Astrocyte (in vitro differentiated cells and primary cell): ENCODE measurements around the gene CEACAM5. TPM values are rescaled to one million over a fixed set of nuclear protein-coding genes. Genes with fewer than 3 reads are reported as not detected.

Source experiments
- DNase-seq: peaks from one replicate; pipeline ENCODE4 v3.0.0-alpha.2; 2010; ENCODE audit warnings: low read depth
- FAIRE-seq: peaks from 2 replicates; lab custom pipeline; 2011; peaks lifted over from hg19 to GRCh38; lab: Jason Lieb, UNC
- H2AFZ ChIP-seq: 2 replicates; pipeline ENCODE4 v1.6.0; 2012; ENCODE audit warnings: low read depth, low read length, inconsistent platforms
- H3K27ac ChIP-seq: 2 replicates; pipeline ENCODE4 v1.5.1; 2011; ENCODE audit warnings: low read depth, low read length, inconsistent platforms
- H3K27me3 ChIP-seq: 2 replicates; pipeline ENCODE4 v1.6.0; 2011; ENCODE audit warnings: low read length, inconsistent platforms; ENCODE audit not compliant: insufficient read depth
- H3K36me3 ChIP-seq: 2 replicates; pipeline ENCODE4 v1.5.1; 2011; ENCODE audit warnings: low read length, inconsistent platforms; ENCODE audit not compliant: insufficient read depth
- H3K4me1 ChIP-seq: 2 replicates; pipeline ENCODE4 v1.5.1; 2011; ENCODE audit warnings: low read length, inconsistent platforms; ENCODE audit not compliant: insufficient read depth
- H3K4me2 ChIP-seq: 2 replicates; pipeline ENCODE4 v1.6.0; 2012; ENCODE audit warnings: low read length, inconsistent platforms
- H3K4me3 ChIP-seq: 2 replicates; pipeline ENCODE4 v1.5.1; 2011; ENCODE audit warnings: low read depth, mild to moderate bottlenecking, low read length, inconsistent platforms; ENCODE audit not compliant: insufficient read depth
- H3K79me2 ChIP-seq: 2 replicates; pipeline ENCODE4 v1.6.0; 2012; ENCODE audit warnings: mild to moderate bottlenecking, low read length, inconsistent platforms; ENCODE audit not compliant: insufficient read depth
- H3K9ac ChIP-seq: 2 replicates; pipeline ENCODE4 v1.6.0; 2012; ENCODE audit warnings: mild to moderate bottlenecking, low read length, inconsistent platforms
- H3K9me3 ChIP-seq: 2 replicates; pipeline ENCODE4 v1.5.1; 2012; ENCODE audit warnings: low read depth, mild to moderate bottlenecking, low read length, inconsistent platforms; ENCODE audit not compliant: insufficient read depth
- H4K20me1 ChIP-seq: 2 replicates; pipeline ENCODE4 v1.6.0; 2012; ENCODE audit warnings: low read length, inconsistent platforms; ENCODE audit not compliant: insufficient read depth
- H3K27ac Mint-ChIP-seq: one replicate; pipeline ENCODE4 v1.8.0; 2021; ENCODE audit warnings: mild to moderate bottlenecking, mixed read lengths; ENCODE audit not compliant: unreplicated experiment
- H3K27me3 Mint-ChIP-seq: one replicate; pipeline ENCODE4 v1.8.0; 2021; ENCODE audit warnings: low read depth, mixed read lengths; ENCODE audit not compliant: unreplicated experiment
- H3K36me3 Mint-ChIP-seq: one replicate; pipeline ENCODE4 v1.8.0; 2021; ENCODE audit warnings: low read depth, mixed read lengths; ENCODE audit not compliant: unreplicated experiment
- H3K4me1 Mint-ChIP-seq: one replicate; pipeline ENCODE4 v1.8.0; 2021; ENCODE audit warnings: low read depth, mixed read lengths; ENCODE audit not compliant: unreplicated experiment
- H3K4me3 Mint-ChIP-seq: one replicate; pipeline ENCODE4 v1.8.0; 2021; ENCODE audit warnings: mild to moderate bottlenecking, moderate library complexity, mixed read lengths; ENCODE audit not compliant: unreplicated experiment
- H3K9me3 Mint-ChIP-seq: one replicate; pipeline ENCODE4 v1.8.0; 2021; ENCODE audit warnings: mild to moderate bottlenecking, mixed read lengths; ENCODE audit not compliant: unreplicated experiment
- EZH2 ChIP-seq: IDR thresholded peaks from 2 replicates; pipeline ENCODE4 v1.6.1; 2012; ENCODE audit warnings: mild to moderate bottlenecking, low read length, inconsistent platforms; ENCODE audit not compliant: insufficient read depth
- total RNA-seq: library from RNA; stranded (reverse); gene quantifications from 2 replicates; pipeline ENCODE4 v1.2.1, GENCODE V29; 2021
- TF ChIP-seq, protein P1 (sequence below): IDR thresholded peaks from 2 replicates; pipeline ENCODE4 v1.5.1; 2011; ENCODE audit warnings: low read depth, mild to moderate bottlenecking, inconsistent platforms, low read length, moderate library complexity; ENCODE audit not compliant: insufficient read depth

CEACAM5 gene
- total RNA-seq, 1 donor from 2014 or later: not detected

DNA sequence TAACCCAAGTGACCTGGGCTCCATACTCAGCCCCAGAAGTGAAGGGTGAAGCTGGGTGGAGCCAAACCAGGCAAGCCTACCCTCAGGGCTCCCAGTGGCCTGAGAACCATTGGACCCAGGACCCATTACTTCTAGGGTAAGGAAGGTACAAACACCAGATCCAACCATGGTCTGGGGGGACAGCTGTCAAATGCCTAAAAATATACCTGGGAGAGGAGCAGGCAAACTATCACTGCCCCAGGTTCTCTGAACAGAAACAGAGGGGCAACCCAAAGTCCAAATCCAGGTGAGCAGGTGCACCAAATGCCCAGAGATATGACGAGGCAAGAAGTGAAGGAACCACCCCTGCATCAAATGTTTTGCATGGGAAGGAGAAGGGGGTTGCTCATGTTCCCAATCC, 14.2 kb upstream of the CEACAM5 start:
- Mint-ChIP-seq H3K4me3 (no peak overlapping the region), H3K4me1 (no peaks in the 10 kb centered on the region), H3K27me3 (peaks cover 67% of the 10 kb centered on the region), H3K27ac (no peak overlapping the region), H3K36me3 (no peaks in the 10 kb centered on the region), H3K9me3 (peaks cover 5% of the 10 kb centered on the region)
- TF ChIP-seq, protein P1, sequence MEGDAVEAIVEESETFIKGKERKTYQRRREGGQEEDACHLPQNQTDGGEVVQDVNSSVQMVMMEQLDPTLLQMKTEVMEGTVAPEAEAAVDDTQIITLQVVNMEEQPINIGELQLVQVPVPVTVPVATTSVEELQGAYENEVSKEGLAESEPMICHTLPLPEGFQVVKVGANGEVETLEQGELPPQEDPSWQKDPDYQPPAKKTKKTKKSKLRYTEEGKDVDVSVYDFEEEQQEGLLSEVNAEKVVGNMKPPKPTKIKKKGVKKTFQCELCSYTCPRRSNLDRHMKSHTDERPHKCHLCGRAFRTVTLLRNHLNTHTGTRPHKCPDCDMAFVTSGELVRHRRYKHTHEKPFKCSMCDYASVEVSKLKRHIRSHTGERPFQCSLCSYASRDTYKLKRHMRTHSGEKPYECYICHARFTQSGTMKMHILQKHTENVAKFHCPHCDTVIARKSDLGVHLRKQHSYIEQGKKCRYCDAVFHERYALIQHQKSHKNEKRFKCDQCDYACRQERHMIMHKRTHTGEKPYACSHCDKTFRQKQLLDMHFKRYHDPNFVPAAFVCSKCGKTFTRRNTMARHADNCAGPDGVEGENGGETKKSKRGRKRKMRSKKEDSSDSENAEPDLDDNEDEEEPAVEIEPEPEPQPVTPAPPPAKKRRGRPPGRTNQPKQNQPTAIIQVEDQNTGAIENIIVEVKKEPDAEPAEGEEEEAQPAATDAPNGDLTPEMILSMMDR: no peak
- TF ChIP-seq EZH2: no peak
- Histone ChIP-seq H4K20me1 (no peaks in the 10 kb centered on the region), H3K9ac (no peak overlapping the region), H3K79me2 (no peaks in the 10 kb centered on the region), H2AFZ (no peak overlapping the region), H3K4me3 (no peak overlapping the region), H3K4me2 (no peak overlapping the region), H3K27ac (no peak overlapping the region), H3K4me1 (no peaks in the 10 kb centered on the region), H3K27me3 (no peaks in the 10 kb centered on the region), H3K9me3 (no peaks in the 10 kb centered on the region), H3K36me3 (no peaks in the 10 kb centered on the region)
- DNase-seq: no peak
- FAIRE-seq: no peak

GRCh38 chr19:41694831-41695635, 13.4 kb upstream of the CEACAM5 start:
- Histone ChIP-seq H3K4me2 (no peak overlapping the region), H3K4me3 (no peak overlapping the region), H4K20me1 (no peaks in the 10 kb centered on the region), H3K79me2 (no peaks in the 10 kb centered on the region), H3K4me1 (no peaks in the 10 kb centered on the region), H3K36me3 (no peaks in the 10 kb centered on the region), H3K9ac (no peak overlapping the region), H3K9me3 (no peaks in the 10 kb centered on the region), H3K27ac (no peak overlapping the region), H2AFZ (no peak overlapping the region), H3K27me3 (no peaks in the 10 kb centered on the region)
- DNase-seq (no peak), FAIRE-seq (no peak)
- Mint-ChIP-seq H3K27ac (no peak overlapping the region), H3K9me3 (peaks cover 5% of the 10 kb centered on the region), H3K27me3 (peaks cover 65% of the 10 kb centered on the region), H3K36me3 (no peaks in the 10 kb centered on the region), H3K4me1 (no peaks in the 10 kb centered on the region), H3K4me3 (no peak overlapping the region)
- TF ChIP-seq, protein P1: no peak
- TF ChIP-seq EZH2: no peak

GRCh38 chr19:41695745-41696144, 12.7 kb upstream of the CEACAM5 start:
- Histone ChIP-seq H3K27ac (no peak overlapping the region), H3K36me3 (no peaks in the 10 kb centered on the region), H3K4me3 (no peak overlapping the region), H3K79me2 (no peaks in the 10 kb centered on the region), H3K9me3 (no peaks in the 10 kb centered on the region), H2AFZ (no peak overlapping the region), H3K9ac (no peak overlapping the region), H3K27me3 (no peaks in the 10 kb centered on the region), H4K20me1 (no peaks in the 10 kb centered on the region), H3K4me2 (no peak overlapping the region), H3K4me1 (no peaks in the 10 kb centered on the region)
- Mint-ChIP-seq H3K4me1 (no peaks in the 10 kb centered on the region), H3K27ac (no peak overlapping the region), H3K4me3 (no peak overlapping the region), H3K9me3 (peaks cover 5% of the 10 kb centered on the region), H3K36me3 (no peaks in the 10 kb centered on the region), H3K27me3 (peaks cover 65% of the 10 kb centered on the region)
- no peak for DNase-seq
- no peak for FAIRE-seq
- TF ChIP-seq, protein P1: no peak
